K562 (cell line): ENCODE measurements around the gene SYT14. TPM values are rescaled to one million over a fixed set of nuclear protein-coding genes. Genes with fewer than 3 reads are reported as not detected.

Experiments used
- ADNP ChIP-seq: fragments of 200-800 bp; sonication (Bioruptor generic); IDR thresholded peaks from 2 replicates; pipeline ENCODE4 v1.6.1; 2016; ENCODE audit warnings: missing genetic modification characterization, missing compliant biosample characterization
- ATF6 ChIP-seq: sonication (generic); formaldehyde crosslinking; IDR thresholded peaks from 2 replicates; pipeline ENCODE4 v1.4.0; 2020; ENCODE audit warnings: mild to moderate bottlenecking, missing genetic modification reagents
- ELK3 ChIP-seq: fragments of 450-650 bp; formaldehyde crosslinking; IDR thresholded peaks from 2 replicates; pipeline ENCODE4 v1.4.0; 2020; ENCODE audit warnings: mild to moderate bottlenecking
- ESRRB ChIP-seq: fragments of 250-450 bp; sonication (Bioruptor Pico); IDR thresholded peaks from 2 replicates; pipeline ENCODE4 v1.5.0; 2020; ENCODE audit warnings: mild to moderate bottlenecking, moderate library complexity, borderline replicate concordance
- HDAC6 ChIP-seq: IDR thresholded peaks from 2 replicates; pipeline ENCODE4 v1.6.1; 2012; ENCODE audit warnings: low read depth, mild to moderate bottlenecking, control low read depth, inconsistent platforms, low read length, moderate library complexity
- SFPQ ChIP-seq: fragments of 200-400 bp; formaldehyde crosslinking; IDR thresholded peaks from 2 replicates; pipeline ENCODE4 v1.6.1; 2017; ENCODE audit warnings: mild to moderate bottlenecking, low read depth, low read length, moderate library complexity
- ZBTB12 ChIP-seq: fragments of 250-450 bp; sonication (Bioruptor Pico); IDR thresholded peaks from 2 replicates; pipeline ENCODE4 v1.4.0; 2020
- ZNF318 ChIP-seq, 2 experiments: fragments of 450-650 bp; IDR thresholded peaks; 2 replicates each; pipeline ENCODE4 v1.6.1; 2016; ENCODE audit warnings: mild to moderate bottlenecking in 2 of 2, borderline replicate concordance in 1 of 2, low read depth in 1 of 2, moderate library complexity in 1 of 2
- polyA plus RNA-seq, 8 experiments: library from polyadenylated mRNA; depleted of rRNA in 4 of 8; stranded (reverse) in 5 of 8; unstranded in 3 of 8; fragments of >200 nt; fragmentation: Nextera tagmentation in 2 of 8; fragmentation: Illumina TruSeq in 1 of 8; extraction: Ambion mirVana in 2 of 8; extraction: Trizol in 1 of 8; gene quantifications; 2 replicates each; pipeline versions ENCODE4 v1.2.1 to v1.2.3, GENCODE V29; 2011 to 2014; ENCODE audit warnings: inconsistent platforms in 1 of 8, missing spikeins in 1 of 8
- total RNA-seq, 7 experiments: library from RNA; depleted of rRNA in 6 of 7; stranded (reverse); fragments of >200 nt in 6 of 7; fragmentation: Illumina TruSeq in 2 of 7; extraction: Trizol in 2 of 7; gene quantifications; 2 replicates each; pipeline versions ENCODE4 v1.2.1 to v1.2.3, GENCODE V29; 2011 to 2021; ENCODE audit warnings: low replicate concordance in 1 of 7

Gene SYT14
- total and polyA plus RNA-seq, 9 of the 15 experiments (the other 6 are each of a cell fraction or from before 2014, with no cell fraction given) = 0.01 to 0.04 TPM; not detected in 7

- TF ChIP-seq ZNF318 (IDR thresholded peaks at IDR 0.05; ENCODE audit: borderline replicate concordance in 1 of 2, low read depth in 1 of 2) (no peak), SFPQ (no peak), ELK3 (CRISPR knock-in tag) (no peak), ATF6 (CRISPR knock-in tag) (no peak), ESRRB (CRISPR knock-in tag) (no peak), ADNP (tag) (no peak), ZBTB12 (CRISPR knock-in tag) (no peak), HDAC6 (no peak)
These were observed 8.3 kb upstream of the SYT14 start (continued) for GRCh38 chr1:209929751-209930150.
